SU-DHL-6 (cell line): Measurements from ENCODE around the gene AXDND1.

Experiments used
- H2AFZ ChIP-seq: fragments of 200-600 bp; sonication (generic); 2 replicates; pipeline ENCODE4 v1.6.1; 2014; ENCODE audit warnings: low read depth, mild to moderate bottlenecking, moderate library complexity, mixed read lengths, antibody characterized with exemption, low read length; ENCODE audit not compliant: severe bottlenecking
- H3F3A ChIP-seq: fragments of 200-600 bp; shearing (Covaris generic); 2 replicates; pipeline ENCODE4 v1.6.0; 2016; ENCODE audit warnings: antibody characterized with exemption, mild to moderate bottlenecking; ENCODE audit not compliant: insufficient read depth
- H3K27ac ChIP-seq: fragments of 200-600 bp; sonication (generic); 2 replicates; pipeline ENCODE4 v1.5.1; 2016; ENCODE audit warnings: low read depth, mild to moderate bottlenecking, low read length, moderate library complexity, mixed read lengths
- H3K27me3 ChIP-seq: fragments of 200-600 bp; sonication (generic), shearing (Covaris generic); 2 replicates; pipeline ENCODE4 v1.6.0; 2014; ENCODE audit warnings: mild to moderate bottlenecking, low read length
- H3K36me3 ChIP-seq: fragments of 200-600 bp; sonication (generic); 2 replicates; pipeline ENCODE4 v1.6.1; 2014; ENCODE audit warnings: mild to moderate bottlenecking, low read length, mixed read lengths
- H3K4me2 ChIP-seq: fragments of 300-600, 200-600 bp; shearing (Covaris generic), sonication (generic); 2 replicates; pipeline ENCODE4 v1.6.0; 2014; ENCODE audit warnings: low read length, low read depth, mild to moderate bottlenecking; ENCODE audit not compliant: poor library complexity, severe bottlenecking
- H3K4me3 ChIP-seq: fragments of 200-600 bp; sonication (generic); 2 replicates; pipeline ENCODE4 v1.5.1; 2014; ENCODE audit warnings: antibody characterized with exemption, low read length, mild to moderate bottlenecking, mixed read lengths; ENCODE audit not compliant: insufficient read depth, poor library complexity, severe bottlenecking
- H3K79me2 ChIP-seq: fragments of 200-600 bp; sonication (generic); 2 replicates; pipeline ENCODE4 v1.6.1; 2014; ENCODE audit warnings: mild to moderate bottlenecking, low read length, moderate library complexity; ENCODE audit not compliant: insufficient read depth
- H3K9ac ChIP-seq: fragments of 200-600 bp; sonication (generic); 2 replicates; pipeline ENCODE4 v1.7.0; 2014; ENCODE audit warnings: mild to moderate bottlenecking, low read length
- H3K9me2 ChIP-seq: fragments of 200-600 bp; sonication (generic); replicated peaks from 2 replicates; pipeline ENCODE4 v1.6.1; 2014; ENCODE audit warnings: low read length; ENCODE audit not compliant: insufficient read depth
- H3K9me3 ChIP-seq: fragments of 200-600 bp; sonication (generic); 2 replicates; pipeline ENCODE4 v1.6.1; 2014; ENCODE audit warnings: low read length, mixed read lengths; ENCODE audit not compliant: insufficient read depth
- H4K20me1 ChIP-seq: fragments of 200-600 bp; sonication (generic); 2 replicates; pipeline ENCODE4 v1.6.1; 2014; ENCODE audit warnings: low read depth, mild to moderate bottlenecking, antibody characterized with exemption, low read length, moderate library complexity, mixed read lengths
- CTCF ChIP-seq: fragments of 200-600 bp; sonication (generic); IDR thresholded peaks from one replicate; pipeline ENCODE4 v1.5.1; 2017; ENCODE audit warnings: antibody characterized with exemption, mild to moderate bottlenecking, low read length, moderate library complexity; ENCODE audit not compliant: insufficient read depth, poor library complexity, severe bottlenecking
- EZH2phosphoT487 ChIP-seq: fragments of 200-600 bp; sonication (generic), shearing (Covaris generic); conservative IDR thresholded peaks from 2 replicates; pipeline ENCODE4 v1.6.1; 2018; ENCODE audit warnings: mild to moderate bottlenecking, antibody characterized with exemption, low read length, moderate library complexity, mixed read lengths

Gene AXDND1

GRCh38 chr1:179530352-179530751 lies 164.6 kb downstream of the AXDND1 start:
- no peak overlapping the region for H3K4me3 ChIP-seq
- H3K9me2 ChIP-seq, result no peaks in the 10 kb centered on the region
- no peak overlapping the region for H3K4me2 ChIP-seq
- no peaks in the 10 kb centered on the region for H3F3A ChIP-seq
- H2AFZ ChIP-seq, result no peak overlapping the region
- H3K36me3 ChIP-seq, result no peaks in the 10 kb centered on the region
- H3K9me3 ChIP-seq, result no peaks in the 10 kb centered on the region
- no peak for TF ChIP-seq CTCF
- no peak for TF ChIP-seq EZH2phosphoT487
- no peaks in the 10 kb centered on the region for H3K79me2 ChIP-seq
- no peaks in the 10 kb centered on the region for H4K20me1 ChIP-seq
- no peak overlapping the region for H3K27ac ChIP-seq
- H3K9ac ChIP-seq, result no peak overlapping the region
- H3K27me3 ChIP-seq, result no peaks in the 10 kb centered on the region

- no peak overlapping the region for H3K27ac ChIP-seq
- no peak overlapping the region for H3K4me3 ChIP-seq
- H3K9me2 ChIP-seq, result no peaks in the 10 kb centered on the region
- H3K9me3 ChIP-seq, result no peaks in the 10 kb centered on the region
- H4K20me1 ChIP-seq, result no peaks in the 10 kb centered on the region
- no peak for TF ChIP-seq EZH2phosphoT487
- no peak for TF ChIP-seq CTCF
- H3K36me3 ChIP-seq, result no peaks in the 10 kb centered on the region
- H3K9ac ChIP-seq, result no peak overlapping the region
- H3K79me2 ChIP-seq, result no peaks in the 10 kb centered on the region
- no peak overlapping the region for H2AFZ ChIP-seq
- H3K27me3 ChIP-seq, result no peaks in the 10 kb centered on the region
- no peaks in the 10 kb centered on the region for H3F3A ChIP-seq
- H3K4me2 ChIP-seq, result no peak overlapping the region
Measured at GRCh38 chr1:179541774-179542173, 176.0 kb downstream of the AXDND1 start.

- Histone ChIP-seq H3K9me3 (no peaks in the 10 kb centered on the region), H3K27ac (no peak overlapping the region), H3K4me3 (no peak overlapping the region), H3K4me2 (no peak overlapping the region), H3K79me2 (no peaks in the 10 kb centered on the region), H3K27me3 (no peaks in the 10 kb centered on the region), H2AFZ (no peak overlapping the region), H3F3A (no peaks in the 10 kb centered on the region), H3K9me2 (no peaks in the 10 kb centered on the region), H3K36me3 (no peaks in the 10 kb centered on the region), H3K9ac (no peak overlapping the region), H4K20me1 (no peaks in the 10 kb centered on the region)
- no peak for TF ChIP-seq EZH2phosphoT487
- TF ChIP-seq CTCF, result no peak
Measured at GRCh38 chr1:179545321-179545720, 179.6 kb downstream of the AXDND1 start.

GRCh38 chr1:179547021-179547535 lies 181.3 kb downstream of the AXDND1 start:
- H3K9ac ChIP-seq, result no peak overlapping the region
- H3K27ac ChIP-seq, result no peak overlapping the region
- TF ChIP-seq EZH2phosphoT487, result no peak
- no peak for TF ChIP-seq CTCF
- no peak overlapping the region for H3K4me2 ChIP-seq
- H3F3A ChIP-seq, result no peaks in the 10 kb centered on the region
- H3K9me2 ChIP-seq, result no peaks in the 10 kb centered on the region
- no peaks in the 10 kb centered on the region for H3K9me3 ChIP-seq
- no peaks in the 10 kb centered on the region for H3K27me3 ChIP-seq
- no peak overlapping the region for H2AFZ ChIP-seq
- H3K79me2 ChIP-seq, result no peaks in the 10 kb centered on the region
- H3K36me3 ChIP-seq, result no peaks in the 10 kb centered on the region
- H4K20me1 ChIP-seq, result no peaks in the 10 kb centered on the region
- H3K4me3 ChIP-seq, result no peak overlapping the region
